WI38 (cell line): ENCODE measurements around the gene VSTM4.

Experiments
- H3K4me3 ChIP-seq: 2 replicates; pipeline ENCODE4 v1.5.1; 2011; ENCODE audit warnings: low read depth, mild to moderate bottlenecking, control low read depth, low read length
- CTCF ChIP-seq: IDR thresholded peaks from 2 replicates; pipeline ENCODE4 v1.5.1; 2012; ENCODE audit warnings: low read depth, mild to moderate bottlenecking, control low read depth, low read length

VSTM4 gene

GRCh38 chr10:49053998-49054692, 61.2 kb downstream of the VSTM4 start:
- H3K4me3 ChIP-seq = no peak overlapping the region
- no peak for TF ChIP-seq CTCF

- TF ChIP-seq CTCF = no peak
- no peak overlapping the region for H3K4me3 ChIP-seq
Measured at GRCh38 chr10:49053053-49053997, 62.0 kb downstream of the VSTM4 start.

- H3K4me3 ChIP-seq = no peak overlapping the region
- no peak for TF ChIP-seq CTCF
Measured at GRCh38 chr10:49052069-49052468, 63.3 kb downstream of the VSTM4 start.

- TF ChIP-seq CTCF = no peak
- H3K4me3 ChIP-seq = no peak overlapping the region
Measured at GRCh38 chr10:49050906-49051305, 64.4 kb downstream of the VSTM4 start.

GRCh38 chr10:49050366-49050765, 65.0 kb downstream of the VSTM4 start:
- no peak for TF ChIP-seq CTCF
- H3K4me3 ChIP-seq = no peak overlapping the region

GRCh38 chr10:49049660-49050059, 65.7 kb downstream of the VSTM4 start:
- H3K4me3 ChIP-seq = no peak overlapping the region
- no peak for TF ChIP-seq CTCF

GRCh38 chr10:49047128-49047639, 68.1 kb downstream of the VSTM4 start:
- no peak overlapping the region for H3K4me3 ChIP-seq
- TF ChIP-seq CTCF = no peak
